Measurements from ENCODE around the gene PARD3. TPM values are rescaled to one million over a fixed set of nuclear protein-coding genes. Genes with fewer than 3 reads are reported as not detected.

PARD3 gene
- total RNA-seq, 4 donors from 2014 or later = 39.2 to 124 (median 48.0) TPM

DNA sequence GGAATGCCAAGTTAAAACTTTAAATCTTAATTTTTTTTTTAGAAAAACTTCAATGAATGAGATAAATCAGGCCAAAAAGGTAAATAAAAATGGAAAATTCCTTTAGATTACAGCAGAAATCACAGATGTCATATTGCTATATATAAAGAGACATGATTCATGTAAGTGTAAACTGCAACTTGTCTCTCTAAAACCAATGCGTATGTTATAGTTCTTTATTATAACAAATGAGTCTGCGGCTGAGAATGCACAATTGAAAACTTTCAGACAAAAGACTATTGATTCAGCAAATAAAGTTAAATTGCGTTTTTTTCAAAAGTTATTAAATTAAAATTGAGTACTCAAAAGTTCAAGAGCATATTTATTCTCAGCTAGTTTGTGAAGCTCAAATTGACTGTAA lies 425.3 kb downstream of the PARD3 start:
- Histone ChIP-seq H3K9me3 (no peaks in the 10 kb centered on the region), H3K27me3 (no peaks in the 10 kb centered on the region), H3K4me1 (no peaks in the 10 kb centered on the region), H3K27ac (no peak overlapping the region), H3K4me3 (no peak overlapping the region), H3K36me3 (no peaks in the 10 kb centered on the region)
- DNase-seq = no peak
- no peak for TF ChIP-seq POLR2A (IDR thresholded peaks at IDR 0.05)
- TF ChIP-seq, protein P1, sequence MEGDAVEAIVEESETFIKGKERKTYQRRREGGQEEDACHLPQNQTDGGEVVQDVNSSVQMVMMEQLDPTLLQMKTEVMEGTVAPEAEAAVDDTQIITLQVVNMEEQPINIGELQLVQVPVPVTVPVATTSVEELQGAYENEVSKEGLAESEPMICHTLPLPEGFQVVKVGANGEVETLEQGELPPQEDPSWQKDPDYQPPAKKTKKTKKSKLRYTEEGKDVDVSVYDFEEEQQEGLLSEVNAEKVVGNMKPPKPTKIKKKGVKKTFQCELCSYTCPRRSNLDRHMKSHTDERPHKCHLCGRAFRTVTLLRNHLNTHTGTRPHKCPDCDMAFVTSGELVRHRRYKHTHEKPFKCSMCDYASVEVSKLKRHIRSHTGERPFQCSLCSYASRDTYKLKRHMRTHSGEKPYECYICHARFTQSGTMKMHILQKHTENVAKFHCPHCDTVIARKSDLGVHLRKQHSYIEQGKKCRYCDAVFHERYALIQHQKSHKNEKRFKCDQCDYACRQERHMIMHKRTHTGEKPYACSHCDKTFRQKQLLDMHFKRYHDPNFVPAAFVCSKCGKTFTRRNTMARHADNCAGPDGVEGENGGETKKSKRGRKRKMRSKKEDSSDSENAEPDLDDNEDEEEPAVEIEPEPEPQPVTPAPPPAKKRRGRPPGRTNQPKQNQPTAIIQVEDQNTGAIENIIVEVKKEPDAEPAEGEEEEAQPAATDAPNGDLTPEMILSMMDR (IDR thresholded peaks at IDR 0.05) = no peak

DNA sequence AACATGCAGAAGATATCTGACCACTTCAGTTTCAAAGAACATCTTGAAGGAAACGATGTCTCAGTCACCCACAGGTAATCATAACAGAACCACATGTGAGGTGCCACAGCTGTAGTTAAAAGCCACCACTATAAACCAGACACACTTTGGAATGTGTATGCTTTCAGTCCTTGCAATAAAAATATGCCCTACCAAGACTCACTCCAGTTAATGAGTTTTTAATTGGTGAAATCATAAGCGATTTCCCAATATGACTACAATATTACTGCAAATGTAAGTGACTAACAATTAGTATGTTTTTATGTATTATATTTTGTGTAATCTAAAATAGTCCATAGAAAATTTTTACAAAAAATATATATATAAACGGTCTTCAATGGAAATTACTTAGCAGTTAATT lies 428.2 kb downstream of the PARD3 start:
- Histone ChIP-seq H3K4me3 (no peak overlapping the region), H3K36me3 (peaks cover 0 to 10% (median 0%) of the 10 kb centered on the region in 3 donors), H3K9me3 (no peaks in the 10 kb centered on the region), H3K27me3 (no peaks in the 10 kb centered on the region), H3K4me1 (no peaks in the 10 kb centered on the region), H3K27ac (no peak overlapping the region)
- DNase-seq = no peak
- TF ChIP-seq POLR2A (IDR thresholded peaks at IDR 0.05) = no peak
- TF ChIP-seq, protein P1 (IDR thresholded peaks at IDR 0.05) = no peak

DNA sequence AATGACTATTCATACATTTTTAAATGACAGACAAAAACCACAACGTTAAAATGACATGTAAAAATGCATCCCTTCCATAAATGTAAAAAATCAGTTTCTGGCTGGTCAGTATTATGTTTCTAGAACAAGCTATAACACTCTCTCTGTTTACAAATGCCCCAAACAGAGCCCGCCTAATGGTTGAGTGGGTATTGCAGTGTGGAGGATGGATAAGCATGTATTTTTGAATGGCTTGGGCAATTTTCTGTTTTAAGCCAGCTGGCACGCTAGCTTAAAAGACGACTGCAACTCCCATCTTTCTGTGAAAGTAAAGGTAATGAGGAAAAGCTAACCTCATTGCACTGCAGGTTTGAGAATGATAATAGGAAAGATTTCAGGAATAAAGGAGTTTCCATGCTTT lies 430.7 kb downstream of the PARD3 start:
- no peak for TF ChIP-seq POLR2A (IDR thresholded peaks at IDR 0.05)
- TF ChIP-seq, protein P1 (IDR thresholded peaks at IDR 0.05) = no peak

DNA sequence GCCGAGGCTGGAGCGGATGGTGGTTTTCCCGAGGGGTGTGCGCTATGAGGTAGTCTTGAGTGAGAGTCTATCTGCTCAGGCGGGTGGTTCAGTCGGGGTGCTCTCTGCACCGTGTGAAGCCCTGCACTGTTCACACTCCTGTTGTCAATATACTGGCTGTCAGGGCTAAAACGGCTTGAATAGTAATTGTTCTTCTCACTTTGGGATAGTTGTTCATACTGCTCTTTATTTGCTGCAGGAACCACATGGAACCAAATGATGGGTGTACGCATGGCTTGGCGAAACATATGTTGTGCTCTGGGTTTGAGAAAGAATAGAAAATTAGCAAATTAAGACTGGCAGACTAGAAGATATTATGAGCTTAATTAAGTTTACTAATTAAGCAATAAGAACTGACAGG lies 432.5 kb downstream of the PARD3 start:
- peaks cover 0 to 19% (median 0%) of the 10 kb centered on the region in 3 donors for H3K36me3 ChIP-seq
- no peaks in the 10 kb centered on the region for H3K9me3 ChIP-seq
- DNase-seq = no peak
- no peaks in the 10 kb centered on the region for H3K4me1 ChIP-seq
- no peak overlapping the region for H3K27ac ChIP-seq
- no peak for TF ChIP-seq POLR2A (IDR thresholded peaks at IDR 0.05)
- TF ChIP-seq, protein P1 (IDR thresholded peaks at IDR 0.05) = no peak
- H3K4me3 ChIP-seq = no peak overlapping the region
- H3K27me3 ChIP-seq = no peaks in the 10 kb centered on the region

More for the DNA sequence above, 430.7 kb downstream of the PARD3 start:
- Histone ChIP-seq H3K27ac (no peak overlapping the region), H3K4me3 (no peak overlapping the region), H3K27me3 (no peaks in the 10 kb centered on the region), H3K4me1 (no peaks in the 10 kb centered on the region), H3K36me3 (peaks cover 0 to 14% (median 0%) of the 10 kb centered on the region in 3 donors), H3K9me3 (no peaks in the 10 kb centered on the region)
- no peak for DNase-seq

DNA sequence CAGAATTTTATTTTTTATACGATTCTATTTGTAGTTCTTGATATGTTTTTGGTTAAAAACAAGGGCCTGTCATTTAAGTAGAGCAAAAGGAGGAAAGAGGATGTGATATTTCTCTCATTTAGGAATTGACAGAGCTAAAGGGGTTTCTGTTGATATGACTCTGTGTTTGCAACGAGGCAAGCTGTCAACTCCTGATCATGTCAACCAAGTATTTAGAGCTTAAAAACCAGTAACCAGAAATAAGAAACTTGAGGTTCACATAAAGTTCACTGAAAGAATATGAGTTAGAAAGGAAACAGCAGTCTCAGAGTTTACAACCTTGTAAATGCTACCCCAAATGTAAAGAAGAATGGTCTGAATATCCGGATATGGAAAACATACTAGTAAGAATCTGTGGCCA lies 434.2 kb downstream of the PARD3 start:
- TF ChIP-seq, protein P1 (IDR thresholded peaks at IDR 0.05) = no peak
- Histone ChIP-seq H3K27me3 (no peaks in the 10 kb centered on the region), H3K36me3 (peaks cover 0 to 24% (median 0%) of the 10 kb centered on the region in 3 donors), H3K27ac (no peak overlapping the region), H3K4me3 (no peak overlapping the region), H3K4me1 (no peaks in the 10 kb centered on the region), H3K9me3 (no peaks in the 10 kb centered on the region)
- no peak for DNase-seq

DNA sequence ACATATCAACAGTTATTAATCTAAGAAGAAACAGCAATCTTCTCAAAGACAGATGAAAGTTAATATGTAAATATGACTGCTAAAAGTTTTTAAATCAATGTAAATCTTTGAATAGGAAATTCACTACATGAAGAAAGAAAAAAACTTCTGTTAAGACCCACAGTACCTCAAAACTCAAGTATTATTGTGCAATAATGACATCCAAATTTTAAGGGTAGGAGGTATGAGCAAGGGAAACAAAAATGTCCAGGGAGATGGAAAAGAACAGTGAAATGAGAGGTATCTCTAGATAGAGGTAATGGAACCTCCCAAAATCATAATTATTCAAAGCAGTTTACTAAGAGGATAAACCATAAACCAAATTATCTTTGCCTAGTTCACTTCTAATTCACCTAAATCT lies 436.8 kb downstream of the PARD3 start:
- TF ChIP-seq, protein P1 (IDR thresholded peaks at IDR 0.05) = no peak
- TF ChIP-seq POLR2A (IDR thresholded peaks at IDR 0.05) = no peak
- H3K4me3 ChIP-seq = no peak overlapping the region

More for the DNA sequence above, 436.8 kb downstream of the PARD3 start:
- Histone ChIP-seq H3K27ac (no peak overlapping the region), H3K27me3 (no peaks in the 10 kb centered on the region), H3K9me3 (no peaks in the 10 kb centered on the region), H3K4me1 (no peaks in the 10 kb centered on the region), H3K36me3 (peaks cover 0 to 24% (median 0%) of the 10 kb centered on the region in 3 donors)
- DNase-seq = no peak

Measured in Peyer's patch (tissue), 4 donors.